ENCODE results near the gene EPO.
A peak's percentile ranks its signal among the peaks of the same experiment; 100 is the strongest.

The EPO gene

DNA sequence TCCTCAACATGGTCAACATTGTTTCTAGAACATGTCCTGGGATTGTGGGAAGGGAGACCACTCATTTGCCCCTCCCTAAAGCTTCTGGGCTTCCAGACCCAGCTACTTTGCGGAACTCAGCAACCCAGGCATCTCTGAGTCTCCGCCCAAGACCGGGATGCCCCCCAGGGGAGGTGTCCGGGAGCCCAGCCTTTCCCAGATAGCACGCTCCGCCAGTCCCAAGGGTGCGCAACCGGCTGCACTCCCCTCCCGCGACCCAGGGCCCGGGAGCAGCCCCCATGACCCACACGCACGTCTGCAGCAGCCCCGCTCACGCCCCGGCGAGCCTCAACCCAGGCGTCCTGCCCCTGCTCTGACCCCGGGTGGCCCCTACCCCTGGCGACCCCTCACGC lies at the start of gene EPO:
Gene EPO (plus strand): TSS at position 190 of the 392 bp plus-strand sequence. CDS start 513 bp downstream, outside the sequence.
- no peak for DNase-seq (ENCODE audit: low read depth)
- TF ChIP-seq, protein P1, sequence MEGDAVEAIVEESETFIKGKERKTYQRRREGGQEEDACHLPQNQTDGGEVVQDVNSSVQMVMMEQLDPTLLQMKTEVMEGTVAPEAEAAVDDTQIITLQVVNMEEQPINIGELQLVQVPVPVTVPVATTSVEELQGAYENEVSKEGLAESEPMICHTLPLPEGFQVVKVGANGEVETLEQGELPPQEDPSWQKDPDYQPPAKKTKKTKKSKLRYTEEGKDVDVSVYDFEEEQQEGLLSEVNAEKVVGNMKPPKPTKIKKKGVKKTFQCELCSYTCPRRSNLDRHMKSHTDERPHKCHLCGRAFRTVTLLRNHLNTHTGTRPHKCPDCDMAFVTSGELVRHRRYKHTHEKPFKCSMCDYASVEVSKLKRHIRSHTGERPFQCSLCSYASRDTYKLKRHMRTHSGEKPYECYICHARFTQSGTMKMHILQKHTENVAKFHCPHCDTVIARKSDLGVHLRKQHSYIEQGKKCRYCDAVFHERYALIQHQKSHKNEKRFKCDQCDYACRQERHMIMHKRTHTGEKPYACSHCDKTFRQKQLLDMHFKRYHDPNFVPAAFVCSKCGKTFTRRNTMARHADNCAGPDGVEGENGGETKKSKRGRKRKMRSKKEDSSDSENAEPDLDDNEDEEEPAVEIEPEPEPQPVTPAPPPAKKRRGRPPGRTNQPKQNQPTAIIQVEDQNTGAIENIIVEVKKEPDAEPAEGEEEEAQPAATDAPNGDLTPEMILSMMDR (IDR thresholded peaks at IDR 0.05; ENCODE audit: control insufficient read depth, insufficient read depth, low read depth, low read length, missing control alignments): no peak
- peak within 1 kb of the TSS; percentile 2; the same call in 1 of the 2 replicates for H3K4me3 ChIP-seq (ENCODE audit: control insufficient read depth, low read depth, low read length)

DNA sequence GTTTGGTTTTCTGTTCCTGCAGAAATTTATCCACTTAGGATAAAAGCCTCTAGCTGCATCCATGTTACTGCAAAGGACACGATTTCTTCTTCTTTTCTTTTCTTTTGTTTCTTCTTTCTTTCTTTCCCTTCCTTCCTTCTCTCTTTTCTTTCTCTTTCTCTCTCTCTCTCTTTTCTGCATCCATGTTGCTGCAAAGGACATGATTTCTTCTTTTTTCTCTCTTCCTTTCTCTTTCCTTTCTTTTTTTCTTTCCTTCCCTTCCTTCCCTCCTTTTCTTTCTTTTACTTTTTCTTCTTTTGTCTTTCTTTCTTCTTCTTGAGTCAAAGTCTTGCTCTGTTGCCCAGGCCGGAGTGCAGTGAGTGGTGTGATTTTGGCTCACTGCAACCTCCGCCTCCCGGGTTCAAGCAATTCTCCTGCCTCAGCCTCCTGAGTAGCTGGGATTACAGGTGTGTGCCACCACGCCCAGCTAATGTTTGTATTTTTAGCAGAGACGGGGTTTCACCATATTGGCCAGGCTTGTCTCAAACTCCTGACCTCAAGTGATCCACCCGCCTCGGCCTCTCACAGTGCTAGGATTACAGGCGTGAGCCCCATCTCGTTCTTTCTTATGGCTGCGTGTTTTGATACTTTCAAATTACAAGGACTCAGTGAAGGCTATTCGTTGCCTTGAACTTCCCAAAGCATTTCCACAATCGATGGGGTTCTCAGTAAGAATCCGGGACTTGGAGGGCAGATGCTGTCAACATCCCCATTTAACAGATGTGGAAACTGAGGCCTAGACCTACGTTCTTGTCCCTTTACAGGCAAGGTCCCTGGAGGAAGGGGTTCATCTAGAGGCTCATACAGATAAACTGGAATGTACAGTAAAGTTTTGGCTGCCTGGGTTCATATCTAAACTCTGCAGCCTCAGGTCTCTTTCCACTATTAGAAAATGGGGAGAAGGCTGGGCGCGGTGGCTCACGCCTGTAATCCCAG lies 48.6 kb upstream of the EPO start:
- no peak for DNase-seq (ENCODE audit: low read depth)
- TF ChIP-seq, protein P1 (IDR thresholded peaks at IDR 0.05; ENCODE audit: control insufficient read depth, insufficient read depth, low read depth, low read length, missing control alignments): no peak
- H3K4me3 ChIP-seq (ENCODE audit: control insufficient read depth, low read depth, low read length): no peak overlapping the region

DNA sequence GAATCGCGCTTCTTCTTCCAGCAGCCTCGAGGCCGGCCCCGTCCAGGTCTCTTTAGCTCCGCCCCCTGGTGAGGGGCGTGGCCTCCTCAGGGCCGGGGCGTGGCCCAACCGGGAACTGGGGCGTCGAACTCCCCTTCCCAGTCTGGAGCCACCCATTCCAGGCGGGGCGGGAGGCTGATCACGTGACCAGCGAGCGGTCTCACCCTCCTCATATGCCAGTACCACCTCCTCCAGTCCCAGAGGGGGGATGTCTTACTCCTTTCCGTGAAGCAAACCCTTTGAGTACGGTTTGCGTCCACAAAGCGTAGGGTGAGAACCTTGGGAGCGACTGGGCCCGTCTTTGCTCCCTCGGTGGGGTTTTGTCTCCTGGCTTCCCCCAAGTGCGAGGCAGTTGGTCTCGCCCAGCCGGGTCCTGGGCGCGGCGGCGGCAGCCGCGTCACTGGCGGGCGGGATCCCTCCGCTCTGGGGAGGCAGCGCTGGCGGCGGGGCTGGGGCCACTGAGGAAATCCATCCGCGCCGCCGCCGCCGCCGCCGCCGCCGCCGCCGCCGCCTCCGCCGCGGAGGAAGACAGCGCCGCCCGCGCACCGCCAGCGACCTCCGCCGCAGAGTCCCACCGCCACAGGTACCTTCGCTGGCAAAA lies 46.8 kb upstream of the EPO start, which contains the start of gene GNB2:
Gene GNB2 (plus strand): TSS at position 439 of the 640 bp plus-strand sequence. CDS start 2,526 bp downstream, outside the sequence.
- peak; percentile 97 for DNase-seq (ENCODE audit: low read depth)
- TF ChIP-seq, protein P1 (IDR thresholded peaks at IDR 0.05; ENCODE audit: control insufficient read depth, insufficient read depth, low read depth, low read length, missing control alignments): no peak
- H3K4me3 ChIP-seq (ENCODE audit: control insufficient read depth, low read depth, low read length): peak within 1 kb of the TSS; percentile 99

DNA sequence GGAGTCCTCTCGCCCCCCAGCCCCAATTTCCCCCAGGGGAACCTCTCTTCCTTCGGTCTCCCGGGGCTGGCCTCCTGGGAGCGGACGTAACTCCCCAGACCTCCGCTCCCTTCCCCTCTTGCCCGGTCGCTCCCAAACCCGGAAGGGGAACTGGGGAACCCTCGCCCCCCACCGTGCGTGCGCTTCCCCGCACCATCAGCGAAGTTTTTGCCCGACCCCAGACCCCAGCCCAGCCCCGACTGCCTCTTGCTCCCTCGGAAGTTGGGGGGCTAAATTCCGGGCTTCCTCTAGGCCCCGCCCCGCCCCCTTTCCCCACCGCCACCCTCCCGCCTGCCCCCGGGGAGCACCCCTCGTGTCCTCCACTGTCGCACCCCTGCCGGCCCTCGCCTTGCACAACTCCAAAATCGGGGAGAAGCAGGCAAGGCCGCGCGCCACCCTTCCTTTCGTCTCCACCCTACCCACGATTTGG lies 46.3 kb upstream of the EPO start:
- TF ChIP-seq, protein P1 (IDR thresholded peaks at IDR 0.05; ENCODE audit: control insufficient read depth, insufficient read depth, low read depth, low read length, missing control alignments): no peak
- no peak for DNase-seq (ENCODE audit: low read depth)
- peak overlapping the region; percentile 99 for H3K4me3 ChIP-seq (ENCODE audit: control insufficient read depth, low read depth, low read length)

DNA sequence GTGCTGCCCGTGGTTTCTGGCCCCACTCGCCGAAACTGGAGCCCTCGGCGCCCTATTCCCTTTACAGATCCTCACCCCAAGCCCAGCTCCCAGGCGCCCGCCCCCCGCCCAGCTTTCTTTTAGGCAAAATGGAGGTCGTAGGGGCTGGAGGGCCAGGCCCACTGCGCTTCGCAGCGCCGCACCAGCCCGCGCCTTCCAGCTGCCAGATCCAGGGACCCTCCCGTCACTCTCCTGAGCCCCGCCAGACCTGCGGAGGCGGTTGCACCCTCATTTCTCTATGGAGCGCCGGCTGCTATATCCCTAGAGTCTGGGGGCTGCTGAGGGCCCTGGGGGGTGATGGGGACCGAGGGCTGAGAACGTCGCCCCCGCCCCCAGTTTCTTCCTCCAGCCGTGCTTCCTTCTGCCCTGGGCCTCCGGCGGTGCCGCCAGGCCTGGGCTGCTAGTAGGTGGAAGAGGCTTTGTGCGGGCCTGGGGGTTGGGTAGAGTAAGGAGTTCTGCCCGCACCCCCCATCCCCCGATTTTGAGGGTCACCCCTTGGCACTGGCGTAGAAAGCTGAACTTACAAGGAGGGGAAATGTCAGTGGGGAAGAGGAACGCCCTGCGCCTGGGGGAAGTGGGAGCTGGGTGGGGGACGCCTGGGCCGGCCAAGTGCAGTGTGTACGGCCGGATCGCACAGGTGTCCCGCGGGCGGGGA lies 45.7 kb upstream of the EPO start:
- peak overlapping the region; percentile 99 for H3K4me3 ChIP-seq (ENCODE audit: control insufficient read depth, low read depth, low read length)
- TF ChIP-seq, protein P1 (IDR thresholded peaks at IDR 0.05; ENCODE audit: control insufficient read depth, insufficient read depth, low read depth, low read length, missing control alignments): no peak
- no peak for DNase-seq (ENCODE audit: low read depth)

DNA sequence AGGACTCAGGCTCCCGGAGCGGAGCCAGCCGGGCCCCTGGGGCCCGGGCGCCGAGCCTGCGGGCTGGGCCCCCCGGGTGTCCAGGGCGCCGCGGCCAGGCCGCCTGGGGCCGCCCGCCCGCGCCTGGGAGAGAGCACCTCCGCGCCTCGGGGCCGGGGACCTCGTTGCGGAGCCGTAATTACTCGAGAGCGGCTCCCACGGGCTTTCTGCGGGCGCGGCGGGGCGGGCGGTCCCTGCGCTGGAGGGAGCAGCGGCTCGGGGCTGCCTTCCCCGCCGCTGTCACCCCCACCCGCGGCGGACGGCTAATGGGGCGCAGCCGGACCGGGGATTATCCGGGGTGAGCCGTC lies 45.2 kb upstream of the EPO start:
- DNase-seq (ENCODE audit: low read depth): no peak
- H3K4me3 ChIP-seq (ENCODE audit: control insufficient read depth, low read depth, low read length): peak overlapping the region; percentile 99
- TF ChIP-seq, protein P1 (IDR thresholded peaks at IDR 0.05; ENCODE audit: control insufficient read depth, insufficient read depth, low read depth, low read length, missing control alignments): no peak

Measured in AG09309 (cell line).